PFSK-1 (cell line): ENCODE results near the gene MTX3.

Experiments
- POLR2AphosphoS5 ChIP-seq: IDR thresholded peaks from 2 replicates; pipeline ENCODE4 v1.6.1; 2012; ENCODE audit warnings: low read depth, mild to moderate bottlenecking, control low read depth, low read length, moderate library complexity
- REST ChIP-seq, 2 experiments: IDR thresholded peaks; 2 replicates each; pipeline versions ENCODE4 v1.6.1 to v1.8.0; 2011 to 2012; ENCODE audit warnings: low read depth in 2 of 2, low read length in 2 of 2, control low read depth in 1 of 2, inconsistent platforms in 1 of 2, mild to moderate bottlenecking in 1 of 2, moderate library complexity in 1 of 2; ENCODE audit not compliant: insufficient read depth in 1 of 2
- SIN3A ChIP-seq: IDR thresholded peaks from 2 replicates; pipeline ENCODE4 v1.6.1; 2012; ENCODE audit warnings: mild to moderate bottlenecking, low read length, moderate library complexity, borderline replicate concordance; ENCODE audit not compliant: insufficient read depth
- TAF1 ChIP-seq: IDR thresholded peaks from 2 replicates; pipeline ENCODE4 v1.6.1; 2012; ENCODE audit warnings: low read length, control low read depth, borderline replicate concordance; ENCODE audit not compliant: insufficient read depth

DNA sequence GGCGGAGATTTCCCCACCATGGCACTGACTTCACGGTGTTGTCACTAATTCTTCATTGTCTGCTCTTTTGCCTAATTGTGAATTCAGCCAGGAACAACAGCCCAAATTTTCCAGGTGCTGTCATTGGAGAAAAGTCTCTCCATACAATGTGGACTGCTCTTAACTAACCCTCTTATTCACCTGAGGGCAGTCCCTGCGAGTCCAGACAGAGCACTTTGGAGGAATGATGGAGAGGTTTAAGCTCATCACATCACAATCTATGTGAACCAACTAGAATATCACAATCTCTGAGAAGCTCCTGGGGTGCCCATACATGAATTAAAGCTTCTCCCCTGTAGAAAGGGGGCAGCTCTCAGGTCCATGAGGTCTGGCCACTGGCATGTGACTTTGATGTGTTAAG, 56.4 kb downstream of the MTX3 start:
- no peak for TF ChIP-seq POLR2AphosphoS5
- no peak for TF ChIP-seq REST (IDR thresholded peaks at IDR 0.05; ENCODE audit: insufficient read depth in 1 of 2, low read depth in 2 of 2, low read length in 2 of 2)
- no peak for TF ChIP-seq SIN3A
- no peak for TF ChIP-seq TAF1
